ENCODE measurements around the gene RPTOR. TPM values are rescaled to one million over a fixed set of nuclear protein-coding genes. Genes with fewer than 3 reads are reported as not detected.

RPTOR gene
- total RNA-seq, 1 donor from 2014 or later: 65.9 TPM

DNA sequence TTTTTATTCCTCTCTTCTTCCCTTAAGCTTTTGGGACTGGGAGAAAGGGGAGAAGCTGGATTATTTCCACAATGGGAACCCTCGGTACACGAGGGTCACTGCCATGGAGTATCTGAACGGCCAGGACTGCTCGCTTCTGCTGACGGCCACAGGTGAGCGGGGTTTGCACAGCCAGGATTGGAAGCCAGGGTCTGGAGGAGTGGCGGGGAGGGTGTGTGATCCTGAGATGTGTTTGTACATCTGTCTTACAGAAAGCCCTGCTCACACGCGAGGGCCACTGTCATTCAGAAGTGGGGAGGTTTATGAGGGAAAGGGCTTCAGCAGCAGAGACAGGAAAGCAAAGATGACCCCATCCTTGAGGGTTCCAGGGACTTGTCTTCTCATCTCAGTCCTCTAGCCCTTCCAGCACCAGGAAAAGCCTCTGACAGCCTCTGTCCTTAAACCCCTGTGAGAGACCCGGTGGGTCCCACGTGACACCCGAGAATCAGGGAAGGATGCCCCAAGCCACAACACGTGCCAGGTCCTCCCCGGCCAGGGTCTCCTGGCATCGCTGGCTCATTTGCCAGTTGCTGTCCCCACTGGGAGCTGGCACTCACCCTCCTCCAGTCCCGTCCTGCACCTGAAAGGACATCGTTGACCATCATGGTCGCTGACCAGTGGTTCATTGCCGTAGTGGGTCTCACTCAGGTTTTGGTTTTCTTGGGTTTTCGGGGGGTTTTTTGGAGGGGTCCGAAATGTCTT, 402.7 kb downstream of the RPTOR start:
- POLR2A ChIA-PET: no interaction called here
- H3K4me3 Mint-ChIP-seq: no peak overlapping the region
- ATAC-seq (ENCODE audit: low read depth): no peak
- CTCF ChIA-PET: no interaction called here
- intact Hi-C loops (cut with micrococcal nuclease): no loop called here
- no peak for DNase-seq
- H3K4me1 Mint-ChIP-seq: peaks cover 1% of the 10 kb centered on the region
- H3K36me3 Mint-ChIP-seq (ENCODE audit: low read depth): peaks cover 45% of the 10 kb centered on the region
- no peak overlapping the region for H3K27ac Mint-ChIP-seq
- TF ChIP-seq CTCF (IDR thresholded peaks at IDR 0.05): no peak
- no peaks in the 10 kb centered on the region for H3K27me3 Mint-ChIP-seq
- no peaks in the 10 kb centered on the region for H3K9me3 Mint-ChIP-seq

GRCh38 chr17:80948019-80948975, 403.7 kb downstream of the RPTOR start:
- ATAC-seq (ENCODE audit: low read depth) (no peak), DNase-seq (no peak)
- Mint-ChIP-seq H3K27me3 (no peaks in the 10 kb centered on the region), H3K9me3 (no peaks in the 10 kb centered on the region), H3K27ac (no peak overlapping the region), H3K4me1 (peaks cover 4% of the 10 kb centered on the region), H3K4me3 (no peak overlapping the region), H3K36me3 (ENCODE audit: low read depth) (peaks cover 42% of the 10 kb centered on the region)
- TF ChIP-seq CTCF (IDR thresholded peaks at IDR 0.05): no peak
- intact Hi-C loops (cut with micrococcal nuclease): no loop called here
- ChIA-PET POLR2A (interaction anchor here (1.1 kb wide), 1 partner anchor 29 kb away, joined by 6 read pairs; no protein-coding TSS in a partner anchor), CTCF (interaction anchor here (1.1 kb wide), 1 partner anchor 83 kb away, joined by 3 read pairs; no protein-coding TSS in a partner anchor)

DNA sequence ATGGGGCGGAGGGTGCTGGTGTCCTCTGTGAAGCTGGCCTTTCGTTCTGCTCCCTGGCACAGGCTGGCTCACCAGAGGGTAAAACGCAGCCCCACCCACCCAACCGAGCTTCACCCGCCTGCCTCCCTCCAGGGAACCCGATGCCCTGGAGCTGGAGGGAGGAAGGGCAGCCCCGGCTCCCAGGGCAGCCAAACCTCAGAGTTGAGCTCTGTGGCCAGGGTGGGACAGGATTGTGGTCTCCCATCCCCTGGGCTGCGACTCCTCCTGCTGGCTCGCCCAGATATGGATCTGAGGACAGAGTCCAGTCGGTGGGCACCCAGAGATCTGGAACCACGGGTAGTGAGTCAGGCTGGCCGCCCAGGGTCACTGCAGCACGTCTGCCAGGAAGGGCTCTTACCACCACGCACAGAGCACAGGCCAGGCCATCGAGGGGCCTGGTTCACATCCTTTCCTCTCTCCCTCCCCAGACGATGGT, 404.4 kb downstream of the RPTOR start:
- peaks cover 42% of the 10 kb centered on the region for H3K36me3 Mint-ChIP-seq (ENCODE audit: low read depth)
- H3K4me3 Mint-ChIP-seq: no peak overlapping the region
- no peak overlapping the region for H3K27ac Mint-ChIP-seq
- H3K27me3 Mint-ChIP-seq: no peaks in the 10 kb centered on the region
- intact Hi-C loops (cut with micrococcal nuclease): no loop called here
- TF ChIP-seq CTCF (IDR thresholded peaks at IDR 0.05): no peak
- CTCF ChIA-PET: interaction anchor here (0.6 to 1.1 kb wide), 2 partner anchors 11 to 84 kb away, joined by 3 read pairs; no protein-coding TSS in a partner anchor
- H3K4me1 Mint-ChIP-seq: peaks cover 11% of the 10 kb centered on the region
- POLR2A ChIA-PET: interaction anchor here (1.1 kb wide), 1 partner anchor 30 kb away, joined by 6 read pairs; no protein-coding TSS in a partner anchor
- no peak for DNase-seq
- H3K9me3 Mint-ChIP-seq: no peaks in the 10 kb centered on the region
- ATAC-seq (ENCODE audit: low read depth): no peak

- no peak overlapping the region for H3K27ac Mint-ChIP-seq
- no peak for ATAC-seq (ENCODE audit: low read depth)
- H3K4me1 Mint-ChIP-seq: peaks cover 11% of the 10 kb centered on the region
- H3K9me3 Mint-ChIP-seq: no peaks in the 10 kb centered on the region
- peaks cover 42% of the 10 kb centered on the region for H3K36me3 Mint-ChIP-seq (ENCODE audit: low read depth)
- no peak for TF ChIP-seq CTCF (IDR thresholded peaks at IDR 0.05)
- H3K4me3 Mint-ChIP-seq: no peak overlapping the region
- CTCF ChIA-PET: interaction anchor here (0.6 to 1.1 kb wide), 2 partner anchors 11 to 84 kb away, joined by 3 read pairs; no protein-coding TSS in a partner anchor
- intact Hi-C loops (cut with micrococcal nuclease): no loop called here
- POLR2A ChIA-PET: interaction anchor here (1.1 kb wide), 1 partner anchor 31 kb away, joined by 6 read pairs; no protein-coding TSS in a partner anchor
- DNase-seq: no peak
- H3K27me3 Mint-ChIP-seq: no peaks in the 10 kb centered on the region
Measured at GRCh38 chr17:80949451-80950421, 405.1 kb downstream of the RPTOR start.
